Neural progenitor cell (in vitro differentiated cells): ENCODE data around the gene CEP170. TPM values are rescaled to one million over a fixed set of nuclear protein-coding genes. Genes with fewer than 3 reads are reported as not detected.

Source experiments
- DNase-seq: peaks from one replicate; pipeline ENCODE4 v3.0.0-alpha.2; 2016; ENCODE audit warnings: low spot score
- H2AFZ ChIP-seq: fragments of 200-600 bp; sonication (generic); replicated peaks from 2 replicates; pipeline ENCODE4 v1.6.1; 2016; ENCODE audit warnings: antibody characterized with exemption
- H3F3A ChIP-seq: fragments of 200-600 bp; sonication (generic); 2 replicates; pipeline ENCODE4 v1.6.1; 2016; ENCODE audit warnings: antibody characterized with exemption, low read depth
- H3K27ac ChIP-seq: fragments of 200-600 bp; sonication (generic); 2 replicates; pipeline ENCODE4 v1.5.1; 2016; ENCODE audit warnings: mild to moderate bottlenecking
- H3K27me3 ChIP-seq: fragments of 200-600 bp; sonication (generic); 2 replicates; pipeline ENCODE4 v1.6.1; 2016; ENCODE audit warnings: mild to moderate bottlenecking, moderate library complexity
- H3K36me3 ChIP-seq: fragments of 200-600 bp; sonication (generic); 2 replicates; pipeline ENCODE4 v1.5.1; 2016
- H3K4me1 ChIP-seq: fragments of 200-600 bp; sonication (generic); 2 replicates; pipeline ENCODE4 v1.6.1; 2016; ENCODE audit warnings: mixed run types
- H3K4me2 ChIP-seq: fragments of 200-600 bp; sonication (generic); 2 replicates; pipeline ENCODE4 v1.6.1; 2016
- H3K4me3 ChIP-seq: fragments of 200-600 bp; sonication (generic); 2 replicates; pipeline ENCODE4 v1.5.1; 2016
- H3K79me2 ChIP-seq: fragments of 200-600 bp; sonication (generic); 2 replicates; pipeline ENCODE4 v1.6.1; 2016; ENCODE audit warnings: low read depth
- H3K9ac ChIP-seq: fragments of 200-600 bp; sonication (generic); 2 replicates; pipeline ENCODE4 v1.6.1; 2016
- H3K9me3 ChIP-seq: fragments of 200-600 bp; sonication (generic); 2 replicates; pipeline ENCODE4 v1.5.1; 2016; ENCODE audit warnings: low read depth
- H4K20me1 ChIP-seq: fragments of 200-600 bp; sonication (generic); 2 replicates; pipeline ENCODE4 v1.6.1; 2016; ENCODE audit warnings: low read depth
- H3K27ac Mint-ChIP-seq: 3 replicates; pipeline ENCODE4 v1.8.0; 2021; ENCODE audit warnings: mixed read lengths
- H3K27me3 Mint-ChIP-seq: 2 replicates; pipeline ENCODE4 v1.8.0; 2022; ENCODE audit warnings: low read depth, mild to moderate bottlenecking, inconsistent platforms, moderate library complexity, mixed read lengths; ENCODE audit not compliant: insufficient read depth
- H3K36me3 Mint-ChIP-seq: 3 replicates; pipeline ENCODE4 v1.8.0; 2021; ENCODE audit warnings: mixed read lengths
- H3K4me1 Mint-ChIP-seq: 3 replicates; pipeline ENCODE4 v1.8.0; 2021; ENCODE audit warnings: mixed read lengths
- H3K4me3 Mint-ChIP-seq: 3 replicates; pipeline ENCODE4 v1.8.0; 2021; ENCODE audit warnings: mild to moderate bottlenecking, moderate library complexity, mixed read lengths
- H3K9me3 Mint-ChIP-seq: 3 replicates; pipeline ENCODE4 v1.8.0; 2020; ENCODE audit warnings: mixed read lengths
- EZH2 ChIP-seq: fragments of 200-600 bp; sonication (generic); IDR thresholded peaks from 2 replicates; pipeline ENCODE4 v1.6.1; 2017; ENCODE audit warnings: antibody characterized with exemption, mild to moderate bottlenecking, moderate library complexity
- EZH2phosphoT487 ChIP-seq: fragments of 200-600 bp; sonication (generic); IDR thresholded peaks from 2 replicates; pipeline ENCODE4 v1.6.1; 2017; ENCODE audit warnings: antibody characterized with exemption
- total RNA-seq: library from RNA; depleted of rRNA; stranded (reverse); fragments of >200 nt; gene quantifications from 2 replicates; pipeline ENCODE4 v1.2.3, GENCODE V29; 2015; ENCODE audit warnings: low replicate concordance
- TF ChIP-seq, protein P1 (sequence below): fragments of 200-600 bp; sonication (generic); IDR thresholded peaks from 2 replicates; pipeline ENCODE4 v1.5.1; 2017; ENCODE audit warnings: antibody characterized with exemption, mild to moderate bottlenecking

The CEP170 gene
- total RNA-seq, 1 donor from 2014 or later = 126 TPM

DNA sequence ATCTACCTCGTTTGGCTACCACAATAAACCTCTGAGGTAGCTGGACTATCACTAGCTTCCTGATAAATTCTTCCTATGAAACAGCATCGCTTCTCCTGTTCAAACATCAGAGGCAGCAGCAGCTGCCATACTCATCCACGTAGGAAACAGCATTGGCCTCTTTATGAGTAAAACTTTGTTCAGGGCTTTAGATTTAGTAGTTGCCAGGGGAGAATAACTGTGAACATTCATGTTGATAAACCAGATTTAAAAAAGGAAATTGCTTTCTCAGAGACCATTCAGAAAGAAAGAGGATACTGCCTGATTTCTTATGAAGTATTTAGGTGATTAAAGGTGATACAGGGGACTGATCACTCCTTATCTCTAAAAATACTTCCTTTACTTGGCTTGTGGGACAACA is 7.2 kb downstream of the CEP170 start:
- no peak overlapping the region for H3K27ac Mint-ChIP-seq
- H3K27me3 Mint-ChIP-seq = peaks cover 4% of the 10 kb centered on the region

DNA sequence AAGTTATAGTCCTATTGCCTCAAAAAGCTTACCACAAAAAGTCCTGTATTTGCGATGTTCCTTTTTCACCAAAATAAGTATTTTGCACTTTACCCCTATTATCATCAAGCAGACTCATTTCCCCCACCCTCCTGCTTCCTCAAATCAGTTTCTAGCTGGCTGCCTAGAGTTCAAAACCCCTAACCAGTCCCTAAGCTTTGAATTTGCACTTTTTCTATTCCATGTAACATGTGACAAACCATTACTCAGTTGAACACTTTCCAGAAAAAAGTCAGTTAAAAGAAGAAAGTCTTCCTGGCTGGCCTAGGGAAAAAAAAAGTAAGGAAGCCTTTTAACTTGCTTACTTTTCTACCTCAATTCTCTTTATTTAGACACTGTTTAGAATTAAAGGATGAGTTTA is 8.2 kb downstream of the CEP170 start:
- peaks cover 79% of the 10 kb centered on the region for H3K36me3 Mint-ChIP-seq
- H3K4me3 Mint-ChIP-seq = no peak overlapping the region
- Histone ChIP-seq H2AFZ (no peak overlapping the region), H4K20me1 (peaks cover 43% of the 10 kb centered on the region), H3F3A (no peaks in the 10 kb centered on the region), H3K27me3 (no peaks in the 10 kb centered on the region), H3K27ac (no peak overlapping the region), H3K4me3 (no peak overlapping the region), H3K4me2 (no peak overlapping the region), H3K36me3 (no peaks in the 10 kb centered on the region), H3K9ac (no peak overlapping the region), H3K4me1 (peaks cover 3% of the 10 kb centered on the region), H3K9me3 (no peaks in the 10 kb centered on the region), H3K79me2 (peaks cover 100% of the 10 kb centered on the region)
- peaks cover 7% of the 10 kb centered on the region for H3K27me3 Mint-ChIP-seq
- no peak for DNase-seq
- TF ChIP-seq EZH2phosphoT487 (no peak), EZH2 (no peak)
- TF ChIP-seq, protein P1, sequence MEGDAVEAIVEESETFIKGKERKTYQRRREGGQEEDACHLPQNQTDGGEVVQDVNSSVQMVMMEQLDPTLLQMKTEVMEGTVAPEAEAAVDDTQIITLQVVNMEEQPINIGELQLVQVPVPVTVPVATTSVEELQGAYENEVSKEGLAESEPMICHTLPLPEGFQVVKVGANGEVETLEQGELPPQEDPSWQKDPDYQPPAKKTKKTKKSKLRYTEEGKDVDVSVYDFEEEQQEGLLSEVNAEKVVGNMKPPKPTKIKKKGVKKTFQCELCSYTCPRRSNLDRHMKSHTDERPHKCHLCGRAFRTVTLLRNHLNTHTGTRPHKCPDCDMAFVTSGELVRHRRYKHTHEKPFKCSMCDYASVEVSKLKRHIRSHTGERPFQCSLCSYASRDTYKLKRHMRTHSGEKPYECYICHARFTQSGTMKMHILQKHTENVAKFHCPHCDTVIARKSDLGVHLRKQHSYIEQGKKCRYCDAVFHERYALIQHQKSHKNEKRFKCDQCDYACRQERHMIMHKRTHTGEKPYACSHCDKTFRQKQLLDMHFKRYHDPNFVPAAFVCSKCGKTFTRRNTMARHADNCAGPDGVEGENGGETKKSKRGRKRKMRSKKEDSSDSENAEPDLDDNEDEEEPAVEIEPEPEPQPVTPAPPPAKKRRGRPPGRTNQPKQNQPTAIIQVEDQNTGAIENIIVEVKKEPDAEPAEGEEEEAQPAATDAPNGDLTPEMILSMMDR = no peak
- H3K4me1 Mint-ChIP-seq = no peaks in the 10 kb centered on the region
- H3K27ac Mint-ChIP-seq = no peak overlapping the region
- H3K9me3 Mint-ChIP-seq = peaks cover 77% of the 10 kb centered on the region

More for the DNA sequence above, 7.2 kb downstream of the CEP170 start:
- Histone ChIP-seq H3K4me3 (no peak overlapping the region), H3K4me1 (peaks cover 13% of the 10 kb centered on the region), H3K4me2 (no peak overlapping the region), H3K9me3 (no peaks in the 10 kb centered on the region), H3K9ac (no peak overlapping the region), H4K20me1 (peaks cover 53% of the 10 kb centered on the region), H3K27me3 (no peaks in the 10 kb centered on the region), H2AFZ (no peak overlapping the region), H3F3A (no peaks in the 10 kb centered on the region), H3K36me3 (no peaks in the 10 kb centered on the region), H3K27ac (no peak overlapping the region), H3K79me2 (peaks cover 100% of the 10 kb centered on the region)
- no peaks in the 10 kb centered on the region for H3K4me1 Mint-ChIP-seq
- H3K4me3 Mint-ChIP-seq = no peak overlapping the region
- TF ChIP-seq EZH2 (no peak), EZH2phosphoT487 (no peak)
- TF ChIP-seq, protein P1 = no peak
- H3K36me3 Mint-ChIP-seq = peaks cover 74% of the 10 kb centered on the region
- no peak for DNase-seq
- H3K9me3 Mint-ChIP-seq = peaks cover 71% of the 10 kb centered on the region

DNA sequence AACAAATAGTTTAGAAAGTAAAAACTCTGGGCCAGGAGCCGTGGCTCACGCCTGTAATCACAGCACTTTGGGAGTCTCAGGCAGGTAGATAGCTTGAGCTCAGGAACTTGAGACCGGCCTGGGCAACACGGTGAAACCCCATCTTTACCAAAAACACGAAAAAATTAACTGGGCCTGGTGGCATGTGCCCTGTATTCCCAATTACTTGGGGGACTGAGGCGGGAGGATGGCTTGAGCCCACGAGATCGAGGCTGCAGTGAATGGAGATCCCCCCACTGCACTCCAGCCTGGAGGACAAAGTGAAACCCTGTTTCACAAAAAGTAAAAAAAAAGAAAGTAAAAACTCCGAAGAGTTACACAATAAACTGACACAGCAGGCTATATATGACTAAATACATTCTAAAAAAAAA is 10.6 kb downstream of the CEP170 start:
- H3K4me2 ChIP-seq = no peak overlapping the region

More for the DNA sequence above, 10.6 kb downstream of the CEP170 start:
- Histone ChIP-seq H4K20me1 (peaks cover 22% of the 10 kb centered on the region), H3K4me3 (no peak overlapping the region), H3F3A (no peaks in the 10 kb centered on the region), H3K27me3 (no peaks in the 10 kb centered on the region), H2AFZ (no peak overlapping the region), H3K27ac (no peak overlapping the region), H3K79me2 (peaks cover 100% of the 10 kb centered on the region), H3K9me3 (no peaks in the 10 kb centered on the region), H3K36me3 (no peaks in the 10 kb centered on the region), H3K4me1 (no peaks in the 10 kb centered on the region), H3K9ac (no peak overlapping the region)
- H3K27ac Mint-ChIP-seq = no peak overlapping the region
- TF ChIP-seq EZH2 = no peak
- no peak for TF ChIP-seq EZH2phosphoT487
- TF ChIP-seq, protein P1 = no peak
- no peak for DNase-seq
- H3K4me1 Mint-ChIP-seq = no peaks in the 10 kb centered on the region
- peaks cover 77% of the 10 kb centered on the region for H3K9me3 Mint-ChIP-seq
- H3K27me3 Mint-ChIP-seq = peaks cover 5% of the 10 kb centered on the region
- H3K4me3 Mint-ChIP-seq = no peak overlapping the region
- H3K36me3 Mint-ChIP-seq = peaks cover 73% of the 10 kb centered on the region
